PC-3 (cell line): ENCODE data around the gene UBR4. TPM values are rescaled to one million over a fixed set of nuclear protein-coding genes. Genes with fewer than 3 reads are reported as not detected.
A peak's percentile ranks its signal among the peaks of the same experiment; 100 is the strongest.

Experiments used
- ATAC-seq: fragments of 200-7000 bp; cut with Tn5 transposase; 2 replicates; pipeline ENCODE4 v1.9.1; 2020; ENCODE audit warnings: mild to moderate bottlenecking, moderate library complexity
- BruUV-seq: library from RNA; stranded (reverse); fragments of 400-500 nt; replicated peaks from 2 replicates; lab custom pipeline; 2021; lab: Mats Ljungman, UMichigan
- CTCF ChIA-PET: fragments of 300-600 bp; sonication (Branson Sonifier 250); formaldehyde crosslinking; loops from one replicate; lab custom pipeline; 2022; ENCODE audit warnings: antibody characterized with exemption; lab: Charles Lee
- POLR2A ChIA-PET: fragments of 300-600 bp; sonication (Branson Sonifier 250); formaldehyde crosslinking; loops from one replicate; lab custom pipeline; 2022; ENCODE audit warnings: antibody characterized with exemption; ENCODE audit not compliant: unreplicated experiment; lab: Charles Lee
- DNase-seq: peaks from one replicate; pipeline ENCODE4 v3.0.0-alpha.2; 2015
- H2AFZ ChIP-seq: fragments of 300-600 bp; sonication (generic); 2 replicates; pipeline ENCODE4 v1.6.0; 2016; ENCODE audit warnings: antibody characterized with exemption, low read length
- H3F3A ChIP-seq: fragments of 300-600 bp; sonication (generic); one replicate; pipeline ENCODE4 v1.6.0; 2017; ENCODE audit warnings: antibody characterized with exemption, low read length, control low read depth, mild to moderate bottlenecking; ENCODE audit not compliant: unreplicated experiment
- H3K27ac ChIP-seq: fragments of 300-600 bp; sonication (generic); 2 replicates; pipeline ENCODE4 v1.5.1; 2016; ENCODE audit warnings: mild to moderate bottlenecking, low read length
- H3K27me3 ChIP-seq: fragments of 300-600 bp; sonication (generic); 2 replicates; pipeline ENCODE4 v1.6.1; 2016; ENCODE audit warnings: low read length, mixed read lengths
- H3K36me3 ChIP-seq: fragments of 300-600 bp; sonication (generic); 2 replicates; pipeline ENCODE4 v1.6.1; 2016; ENCODE audit warnings: low read depth, mixed run types, low read length, mixed read lengths
- H3K4me1 ChIP-seq: fragments of 300-600 bp; sonication (generic); 2 replicates; pipeline ENCODE4 v1.5.1; 2016; ENCODE audit warnings: low read length; ENCODE audit not compliant: insufficient read depth
- H3K4me2 ChIP-seq: fragments of 300-600 bp; sonication (generic); 2 replicates; pipeline ENCODE4 v1.6.0; 2016; ENCODE audit warnings: low read length
- H3K4me3 ChIP-seq: fragments of 300-600 bp; sonication (generic); 2 replicates; pipeline ENCODE4 v1.5.1; 2016; ENCODE audit warnings: mild to moderate bottlenecking, low read length, mixed read lengths
- H3K79me2 ChIP-seq: fragments of 300-600 bp; sonication (generic); 2 replicates; pipeline ENCODE4 v1.6.1; 2017; ENCODE audit warnings: low read length, mixed read lengths
- H3K9ac ChIP-seq: fragments of 300-600 bp; sonication (generic); 2 replicates; pipeline ENCODE4 v1.6.0; 2016; ENCODE audit warnings: mild to moderate bottlenecking, low read length
- H3K9me2 ChIP-seq: fragments of 300-600 bp; sonication (generic); replicated peaks from 2 replicates; pipeline ENCODE4 v1.6.1; 2016; ENCODE audit warnings: mixed run types, low read length, mixed read lengths
- H3K9me3 ChIP-seq: fragments of 300-600 bp; sonication (generic); 2 replicates; pipeline ENCODE4 v1.6.1; 2016; ENCODE audit warnings: low read length, mixed read lengths
- H4K20me1 ChIP-seq: fragments of 300-600 bp; sonication (generic); 2 replicates; pipeline ENCODE4 v1.6.1; 2016; ENCODE audit warnings: low read length, mixed read lengths
- EZH2 ChIP-seq: fragments of 300-600 bp; sonication (generic); IDR thresholded peaks from one replicate; pipeline ENCODE4 v1.6.1; 2017; ENCODE audit warnings: antibody characterized with exemption, mild to moderate bottlenecking, low read length; ENCODE audit not compliant: unreplicated experiment
- EZH2phosphoT487 ChIP-seq: fragments of 300-600 bp; sonication (generic); IDR thresholded peaks from 2 replicates; pipeline ENCODE4 v1.6.1; 2018; ENCODE audit warnings: mild to moderate bottlenecking, antibody characterized with exemption, low read length, borderline replicate concordance
- intact Hi-C: fragments of 100-400 bp; cut with micrococcal nuclease; formaldehyde crosslinking; loops from 2 replicates; pipeline ENCODE4 v1.9.0; 2023
- total RNA-seq: library from RNA; depleted of rRNA; stranded (reverse); fragments of >200 nt; gene quantifications from 2 replicates; pipeline ENCODE4 v1.2.3, GENCODE V29; 2014
- TF ChIP-seq, protein P1 (sequence below): fragments of 300-600 bp; sonication (generic); conservative IDR thresholded peaks from 2 replicates; pipeline ENCODE4 v1.5.1; 2017; ENCODE audit warnings: antibody characterized with exemption, low read depth, mild to moderate bottlenecking, low read length

Gene UBR4
- total RNA-seq, 1 experiment from 2014 or later: 141 TPM

DNA sequence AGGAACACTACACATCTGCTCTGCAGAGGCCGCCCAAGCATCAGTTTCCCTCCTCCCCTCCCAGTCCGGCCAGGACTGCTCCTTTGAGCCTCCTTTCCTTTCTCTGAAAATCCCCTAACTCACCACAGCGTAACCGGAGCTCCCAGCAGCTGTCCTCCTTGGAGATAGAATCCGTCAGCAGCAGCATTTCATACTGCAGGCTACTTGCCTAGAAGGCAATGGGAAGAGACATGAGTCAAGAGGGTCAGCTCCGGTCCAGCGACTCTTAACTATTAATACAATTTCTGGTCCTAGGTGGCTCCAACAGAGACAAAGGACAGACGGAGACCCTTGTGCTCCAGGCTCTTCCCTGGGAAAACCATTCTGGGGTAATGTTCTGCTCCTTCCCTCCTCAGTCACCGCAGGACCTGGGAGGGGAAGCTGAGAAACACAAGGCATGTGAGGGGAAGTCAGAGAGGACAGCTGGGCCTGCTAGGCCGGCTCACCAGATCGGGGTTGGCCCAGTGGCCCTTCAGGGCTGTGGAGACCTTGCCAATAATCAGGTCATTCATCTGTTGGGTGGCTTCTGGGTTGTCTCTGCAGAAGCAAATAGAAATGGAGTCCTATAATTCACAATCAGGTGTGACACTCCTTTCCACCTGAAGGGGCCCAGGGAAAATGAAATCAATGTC, 99.7 kb downstream of the UBR4 start:
- H3K27ac ChIP-seq: no peak overlapping the region
- H3K27me3 ChIP-seq: no peaks in the 10 kb centered on the region
- ATAC-seq (no peak), DNase-seq (no peak)
- CTCF ChIA-PET: no interaction called here
- intact Hi-C loops: no loop called here
- H4K20me1 ChIP-seq: no peaks in the 10 kb centered on the region
- peaks cover 71% of the 10 kb centered on the region for H3K36me3 ChIP-seq
- H3K4me3 ChIP-seq: no peak overlapping the region
- POLR2A ChIA-PET: no interaction called here
- TF ChIP-seq EZH2phosphoT487: no peak
- H3K9me3 ChIP-seq: no peaks in the 10 kb centered on the region
- H2AFZ ChIP-seq: no peak overlapping the region
- H3K4me2 ChIP-seq: no peak overlapping the region
- no peak overlapping the region for H3K9ac ChIP-seq
- H3K9me2 ChIP-seq: no peaks in the 10 kb centered on the region
- H3K4me1 ChIP-seq: no peaks in the 10 kb centered on the region
- no peaks in the 10 kb centered on the region for H3F3A ChIP-seq
- no peaks in the 10 kb centered on the region for H3K79me2 ChIP-seq
- no TSS peak for BruUV-seq

DNA sequence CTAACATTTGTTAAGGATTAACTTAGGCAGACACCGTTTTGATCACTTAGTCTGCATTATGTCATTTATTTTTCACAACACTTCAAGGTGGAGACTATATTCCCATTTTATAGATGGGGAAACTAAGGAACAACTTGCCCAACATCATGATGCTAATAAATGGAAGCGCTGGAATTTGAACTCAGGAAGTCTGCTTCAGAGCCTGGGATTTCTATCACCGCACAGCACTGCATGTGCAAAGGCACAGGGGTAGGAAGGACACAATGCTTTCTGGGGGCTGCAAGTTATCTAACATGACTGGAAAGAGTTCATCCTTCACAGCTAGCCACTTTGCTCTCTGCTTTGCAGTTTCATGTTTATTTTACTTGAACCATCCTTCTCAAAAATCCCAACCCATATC, 100.5 kb downstream of the UBR4 start:
- POLR2A ChIA-PET: no interaction called here
- DNase-seq (no peak), ATAC-seq (no peak)
- H3K4me3 ChIP-seq: no peak overlapping the region
- H3K79me2 ChIP-seq: no peaks in the 10 kb centered on the region
- no peaks in the 10 kb centered on the region for H4K20me1 ChIP-seq
- no peak overlapping the region for H3K4me2 ChIP-seq
- peaks cover 73% of the 10 kb centered on the region for H3K36me3 ChIP-seq
- CTCF ChIA-PET: no interaction called here
- intact Hi-C loops: no loop called here
- no peaks in the 10 kb centered on the region for H3K9me3 ChIP-seq
- H3F3A ChIP-seq: no peaks in the 10 kb centered on the region
- H3K9ac ChIP-seq: no peak overlapping the region
- no peaks in the 10 kb centered on the region for H3K9me2 ChIP-seq
- no TSS peak for BruUV-seq
- H2AFZ ChIP-seq: no peak overlapping the region
- H3K27ac ChIP-seq: no peak overlapping the region
- H3K4me1 ChIP-seq: no peaks in the 10 kb centered on the region
- H3K27me3 ChIP-seq: no peaks in the 10 kb centered on the region
- TF ChIP-seq, protein P1, sequence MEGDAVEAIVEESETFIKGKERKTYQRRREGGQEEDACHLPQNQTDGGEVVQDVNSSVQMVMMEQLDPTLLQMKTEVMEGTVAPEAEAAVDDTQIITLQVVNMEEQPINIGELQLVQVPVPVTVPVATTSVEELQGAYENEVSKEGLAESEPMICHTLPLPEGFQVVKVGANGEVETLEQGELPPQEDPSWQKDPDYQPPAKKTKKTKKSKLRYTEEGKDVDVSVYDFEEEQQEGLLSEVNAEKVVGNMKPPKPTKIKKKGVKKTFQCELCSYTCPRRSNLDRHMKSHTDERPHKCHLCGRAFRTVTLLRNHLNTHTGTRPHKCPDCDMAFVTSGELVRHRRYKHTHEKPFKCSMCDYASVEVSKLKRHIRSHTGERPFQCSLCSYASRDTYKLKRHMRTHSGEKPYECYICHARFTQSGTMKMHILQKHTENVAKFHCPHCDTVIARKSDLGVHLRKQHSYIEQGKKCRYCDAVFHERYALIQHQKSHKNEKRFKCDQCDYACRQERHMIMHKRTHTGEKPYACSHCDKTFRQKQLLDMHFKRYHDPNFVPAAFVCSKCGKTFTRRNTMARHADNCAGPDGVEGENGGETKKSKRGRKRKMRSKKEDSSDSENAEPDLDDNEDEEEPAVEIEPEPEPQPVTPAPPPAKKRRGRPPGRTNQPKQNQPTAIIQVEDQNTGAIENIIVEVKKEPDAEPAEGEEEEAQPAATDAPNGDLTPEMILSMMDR: no peak

DNA sequence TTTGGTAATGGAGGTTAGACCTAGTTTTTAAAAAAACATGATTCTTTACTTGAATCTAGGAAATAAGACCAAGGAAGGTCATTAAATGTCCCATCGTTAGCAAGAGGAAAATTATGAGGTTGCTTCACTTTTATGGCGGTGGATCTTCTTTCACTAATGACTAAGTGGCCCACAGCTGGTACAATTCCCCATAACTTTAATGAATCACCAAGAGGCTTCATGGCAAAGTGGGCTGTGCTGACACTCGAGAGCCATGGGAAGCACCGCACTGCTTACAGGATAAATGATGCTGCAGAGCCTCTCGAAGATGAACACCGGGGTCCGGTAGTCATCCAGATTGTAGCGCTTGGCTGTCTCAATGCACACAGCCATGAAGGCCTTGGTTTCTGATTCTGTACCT, 108.8 kb downstream of the UBR4 start:
- no TSS peak for BruUV-seq
- no peak overlapping the region for H3K27ac ChIP-seq
- CTCF ChIA-PET: no interaction called here
- H4K20me1 ChIP-seq: no peaks in the 10 kb centered on the region
- TF ChIP-seq EZH2phosphoT487 (no peak), EZH2 (no peak)
- H3K36me3 ChIP-seq: peaks cover 89% of the 10 kb centered on the region
- no peak overlapping the region for H2AFZ ChIP-seq
- H3K4me3 ChIP-seq: no peak overlapping the region
- H3K4me2 ChIP-seq: no peak overlapping the region
- H3F3A ChIP-seq: no peaks in the 10 kb centered on the region
- no peaks in the 10 kb centered on the region for H3K9me2 ChIP-seq
- no peak overlapping the region for H3K9ac ChIP-seq
- no peaks in the 10 kb centered on the region for H3K4me1 ChIP-seq
- no peaks in the 10 kb centered on the region for H3K79me2 ChIP-seq
- no peaks in the 10 kb centered on the region for H3K27me3 ChIP-seq
- DNase-seq (peak; percentile 12), ATAC-seq (no peak; the same call in 1 of the 2 replicates)
- POLR2A ChIA-PET: no interaction called here
- intact Hi-C loops: no loop called here
- H3K9me3 ChIP-seq: no peaks in the 10 kb centered on the region

DNA sequence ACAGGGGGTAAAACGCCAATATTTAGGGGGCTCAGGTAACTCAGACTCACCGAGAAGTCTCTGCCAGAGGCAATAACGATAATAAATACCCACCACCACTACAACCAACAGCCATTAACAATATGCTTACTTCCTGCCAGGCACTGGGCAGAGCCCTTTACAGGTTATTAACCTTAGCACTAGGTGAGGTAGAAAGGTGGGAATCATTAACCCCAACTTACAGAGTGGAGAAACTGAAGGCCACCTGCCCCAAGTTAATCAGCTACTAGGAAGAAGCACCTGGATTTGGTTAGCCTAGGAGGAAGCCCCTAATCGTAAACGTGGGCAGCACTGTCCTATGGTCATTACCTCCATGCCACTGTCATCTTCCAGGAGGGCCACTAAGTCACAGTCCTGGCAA, 110.0 kb downstream of the UBR4 start:
- H3K9me2 ChIP-seq: no peaks in the 10 kb centered on the region
- no TSS peak for BruUV-seq
- H3K4me1 ChIP-seq: no peaks in the 10 kb centered on the region
- H3K27ac ChIP-seq: no peak overlapping the region
- TF ChIP-seq EZH2phosphoT487 (no peak), EZH2 (no peak)
- TF ChIP-seq, protein P1: no peak
- no peaks in the 10 kb centered on the region for H3K27me3 ChIP-seq
- H3K9ac ChIP-seq: no peak overlapping the region
- intact Hi-C loops: no loop called here
- no peaks in the 10 kb centered on the region for H4K20me1 ChIP-seq
- H3K9me3 ChIP-seq: no peaks in the 10 kb centered on the region
- DNase-seq (no peak), ATAC-seq (no peak)
- H3K36me3 ChIP-seq: peaks cover 92% of the 10 kb centered on the region
- no peaks in the 10 kb centered on the region for H3K79me2 ChIP-seq
- H3F3A ChIP-seq: no peaks in the 10 kb centered on the region
- H3K4me2 ChIP-seq: no peak overlapping the region
- POLR2A ChIA-PET: no interaction called here
- no peak overlapping the region for H2AFZ ChIP-seq
- CTCF ChIA-PET: no interaction called here
- H3K4me3 ChIP-seq: no peak overlapping the region
